ENCODE data around the gene AGPAT4.

GRCh38 chr6:161082215-161082614, 191.6 kb downstream of the AGPAT4 start:
- TF ChIP-seq, protein P1, sequence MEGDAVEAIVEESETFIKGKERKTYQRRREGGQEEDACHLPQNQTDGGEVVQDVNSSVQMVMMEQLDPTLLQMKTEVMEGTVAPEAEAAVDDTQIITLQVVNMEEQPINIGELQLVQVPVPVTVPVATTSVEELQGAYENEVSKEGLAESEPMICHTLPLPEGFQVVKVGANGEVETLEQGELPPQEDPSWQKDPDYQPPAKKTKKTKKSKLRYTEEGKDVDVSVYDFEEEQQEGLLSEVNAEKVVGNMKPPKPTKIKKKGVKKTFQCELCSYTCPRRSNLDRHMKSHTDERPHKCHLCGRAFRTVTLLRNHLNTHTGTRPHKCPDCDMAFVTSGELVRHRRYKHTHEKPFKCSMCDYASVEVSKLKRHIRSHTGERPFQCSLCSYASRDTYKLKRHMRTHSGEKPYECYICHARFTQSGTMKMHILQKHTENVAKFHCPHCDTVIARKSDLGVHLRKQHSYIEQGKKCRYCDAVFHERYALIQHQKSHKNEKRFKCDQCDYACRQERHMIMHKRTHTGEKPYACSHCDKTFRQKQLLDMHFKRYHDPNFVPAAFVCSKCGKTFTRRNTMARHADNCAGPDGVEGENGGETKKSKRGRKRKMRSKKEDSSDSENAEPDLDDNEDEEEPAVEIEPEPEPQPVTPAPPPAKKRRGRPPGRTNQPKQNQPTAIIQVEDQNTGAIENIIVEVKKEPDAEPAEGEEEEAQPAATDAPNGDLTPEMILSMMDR (IDR thresholded peaks at IDR 0.05; ENCODE audit: low read length), result no peak
- TF ChIP-seq EZH2 (IDR thresholded peaks at IDR 0.05; ENCODE audit: borderline replicate concordance, low read length), result no peak

Measured in OCI-LY1 (cell line).